ENCODE measurements around the gene SDK2. TPM values are rescaled to one million over a fixed set of nuclear protein-coding genes. Genes with fewer than 3 reads are reported as not detected.

The SDK2 gene
- total and polyA plus RNA-seq, 2 of the 4 experiments (the other 2 are of a cell fraction), result under 0.01 to 0.03 TPM

DNA sequence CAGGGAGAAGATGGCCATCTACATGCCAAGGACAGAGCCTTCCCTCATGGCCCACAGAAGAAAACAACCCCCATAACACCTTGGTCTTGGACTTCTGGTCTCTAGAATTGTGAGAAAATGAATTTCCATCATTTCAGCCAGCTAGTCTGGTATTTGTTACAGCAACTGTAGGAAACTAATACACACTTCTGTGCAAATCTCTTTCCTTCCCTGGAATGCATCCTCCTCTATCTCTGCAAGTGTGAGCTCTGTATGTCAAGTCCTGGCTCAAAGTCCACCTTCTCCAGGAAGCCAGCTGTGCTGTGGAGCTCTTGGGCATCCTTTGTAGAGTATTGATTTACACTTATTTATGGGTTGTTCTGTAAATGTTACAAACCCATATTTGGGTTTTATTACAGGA, 89.7 kb downstream of the SDK2 start:
- Histone ChIP-seq H3K36me3 (ENCODE audit: control insufficient read depth, insufficient read depth, low read length) (no peaks in the 10 kb centered on the region), H2BK120ac (ENCODE audit: low read depth, low read length) (no peak overlapping the region), H2AK9ac (replicated peaks; ENCODE audit: low read depth, low read length, poor library complexity) (no peak overlapping the region), H4K20me1 (ENCODE audit: insufficient read depth, low read length) (no peaks in the 10 kb centered on the region), H2AFZ (replicated peaks; ENCODE audit: low read length, poor library complexity) (no peak overlapping the region), H2BK20ac (ENCODE audit: low read depth, low read length) (no peak overlapping the region), H4K91ac (ENCODE audit: insufficient read depth, low read depth, low read length) (no peak overlapping the region), H3K14ac (replicated peaks; ENCODE audit: low read depth, low read length) (no peak overlapping the region), H3K56ac (ENCODE audit: extremely low read depth, insufficient read depth, low read length) (no peak overlapping the region), H3K9me1 (ENCODE audit: insufficient read depth, low read length) (no peaks in the 10 kb centered on the region), H4K5ac (ENCODE audit: low read depth, low read length) (no peak overlapping the region), H3K4me3 (ENCODE audit: insufficient read depth, low read depth, low read length) (no peak overlapping the region), H3K79me1 (ENCODE audit: low read depth in 1 of 2, low read length in 2 of 2) (no peaks in the 10 kb centered on the region), H3K27me3 (ENCODE audit: control insufficient read depth, insufficient read depth, low read length) (no peaks in the 10 kb centered on the region), H4K8ac (ENCODE audit: low read depth in 2 of 2, low read length in 2 of 2) (no peak overlapping the region), H3K4me2 (ENCODE audit: low read depth, low read length) (no peak overlapping the region), H2BK5ac (ENCODE audit: low read depth, low read length, poor library complexity, severe bottlenecking) (no peak overlapping the region), H2AK5ac (ENCODE audit: low read depth, low read length) (no peak overlapping the region), H3K23ac (ENCODE audit: low read depth, low read length) (no peak overlapping the region), H3K9me3 (ENCODE audit: control insufficient read depth, insufficient read depth, low read length) (no peaks in the 10 kb centered on the region), H2BK15ac (ENCODE audit: low read depth, low read length) (no peak overlapping the region), H3K18ac (ENCODE audit: low read depth, low read length) (no peak overlapping the region), H3K4me1 (ENCODE audit: control insufficient read depth, insufficient read depth, low read length) (no peaks in the 10 kb centered on the region), H3K4ac (ENCODE audit: low read depth, low read length) (no peak overlapping the region), H3K9ac (ENCODE audit: low read depth, low read length) (no peak overlapping the region), H3K27ac (ENCODE audit: insufficient read depth, low read length) (no peak overlapping the region)
- dilution Hi-C loops (cut with HindIII; ENCODE audit: low sequenced_read_pairs, unreplicated experiment), result no loop called here
- no TSS peak for BruUV-seq (replicated peaks)
- ATAC-seq (ENCODE audit: low read depth) (no peak), DNase-seq (no peak)
- in situ Hi-C loops (cut with MboI; ENCODE audit: low sequenced_read_pairs), result no loop called here
- intact Hi-C loops (cut with micrococcal nuclease), result no loop called here
- TF ChIP-seq NFE2L2 (IDR thresholded peaks at IDR 0.05; ENCODE audit: low read depth, low read length) (no peak), MXI1 (IDR thresholded peaks at IDR 0.05; ENCODE audit: borderline replicate concordance, low read depth, low read length) (no peak), RCOR1 (IDR thresholded peaks at IDR 0.05; ENCODE audit: insufficient replicate concordance, low read length) (no peak), SMC3 (IDR thresholded peaks at IDR 0.05; ENCODE audit: low read depth, low read length) (no peak), RAD21 (IDR thresholded peaks at IDR 0.05; ENCODE audit: low read length) (no peak)
- CTCF ChIA-PET, result no interaction called here
- POLR2A ChIA-PET (ENCODE audit: unreplicated experiment), result no interaction called here
